KG1 (cell line): ENCODE results near the gene CRIP2.

Source experiments
- DNase-seq: peaks from one replicate; lab custom pipeline; 2025; lab: John Stamatoyannopoulos, UW

CRIP2 gene

DNA sequence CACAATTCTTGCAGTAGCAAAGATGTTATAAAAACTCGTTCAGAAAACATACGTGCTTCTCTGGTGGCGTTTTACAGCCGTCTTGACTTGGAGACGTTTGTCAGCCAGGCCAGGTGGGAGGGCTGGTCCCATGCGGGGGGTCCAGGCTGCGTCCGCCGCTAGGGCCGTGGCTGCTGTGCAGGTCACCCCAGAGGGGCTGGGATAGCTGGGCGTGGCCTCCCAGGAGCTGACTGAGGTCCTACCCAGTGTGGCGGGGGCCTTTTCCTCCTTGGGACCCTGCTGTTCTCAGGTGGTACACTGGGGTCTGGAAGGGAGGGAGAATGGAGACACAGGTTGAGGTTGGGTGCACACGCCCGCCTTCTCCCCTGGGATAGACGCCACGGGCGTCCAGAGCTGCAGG, 29.8 kb upstream of the CRIP2 start:
- DNase-seq, result no peak

DNA sequence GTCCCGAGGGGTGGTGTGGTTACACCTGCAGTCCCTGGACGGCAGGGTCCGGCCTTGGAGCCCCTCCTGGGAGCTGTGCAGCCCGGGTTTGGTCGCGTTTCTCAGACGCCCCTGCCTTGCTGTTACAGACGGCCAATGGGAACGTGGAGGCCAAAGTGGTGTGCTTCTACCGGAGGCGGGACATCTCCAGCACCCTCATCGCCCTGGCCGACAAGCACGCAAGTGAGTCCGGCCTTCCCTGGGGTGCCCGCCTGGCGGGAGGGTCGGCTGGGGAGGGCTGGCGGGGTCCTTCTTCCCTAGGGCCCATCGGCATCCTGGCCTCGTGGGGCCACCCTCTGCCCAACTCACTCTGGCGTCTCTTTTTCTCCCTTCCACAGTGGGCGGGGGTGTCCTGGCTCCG, 29.3 kb upstream of the CRIP2 start:
- DNase-seq, result no peak

DNA sequence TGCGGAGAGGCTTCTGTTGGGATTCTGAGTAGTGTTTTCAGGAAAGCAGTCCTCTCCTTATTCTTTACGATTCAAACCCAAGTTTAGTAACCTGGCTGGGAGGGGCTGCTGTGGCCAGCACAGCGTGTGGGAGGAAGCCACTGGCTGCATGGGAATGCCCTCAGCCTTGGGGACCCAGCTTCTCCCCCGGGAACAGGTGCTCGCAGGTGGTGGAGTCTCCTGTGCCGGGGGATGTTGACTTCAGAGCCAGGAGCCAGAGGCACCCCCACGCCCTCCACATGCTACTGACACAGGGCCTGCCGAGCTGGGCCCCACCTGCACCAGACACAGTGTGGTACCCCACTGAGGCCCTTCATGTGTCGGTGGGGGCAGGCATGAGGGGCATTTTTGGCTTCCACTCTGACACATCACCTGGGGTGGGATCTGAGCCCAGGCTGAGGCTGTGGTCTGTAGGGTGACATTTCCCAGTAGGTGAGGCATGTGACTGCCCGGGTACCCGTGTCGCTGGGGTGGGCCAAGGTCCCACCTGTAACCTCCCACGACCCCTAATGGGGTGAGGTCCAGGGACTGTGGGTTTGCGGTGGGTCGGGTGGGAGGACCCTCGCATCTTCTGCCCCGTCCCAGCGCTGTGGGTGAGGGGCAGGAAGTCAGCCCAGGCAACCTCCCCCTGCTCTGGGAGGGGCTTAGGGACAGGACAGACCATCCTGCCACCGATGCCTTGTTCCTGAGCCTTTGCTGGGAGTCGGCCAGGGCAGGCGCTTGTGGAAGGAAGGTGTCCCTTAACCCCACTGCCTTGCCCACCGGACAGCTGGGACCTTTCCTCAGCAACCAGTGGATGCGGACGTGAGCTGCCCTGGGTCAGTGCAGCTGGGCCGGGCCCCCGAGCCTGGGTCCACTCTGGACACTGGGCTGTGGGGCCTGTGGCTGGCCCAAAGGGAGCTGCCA, 28.4 kb upstream of the CRIP2 start:
- DNase-seq, result no peak

DNA sequence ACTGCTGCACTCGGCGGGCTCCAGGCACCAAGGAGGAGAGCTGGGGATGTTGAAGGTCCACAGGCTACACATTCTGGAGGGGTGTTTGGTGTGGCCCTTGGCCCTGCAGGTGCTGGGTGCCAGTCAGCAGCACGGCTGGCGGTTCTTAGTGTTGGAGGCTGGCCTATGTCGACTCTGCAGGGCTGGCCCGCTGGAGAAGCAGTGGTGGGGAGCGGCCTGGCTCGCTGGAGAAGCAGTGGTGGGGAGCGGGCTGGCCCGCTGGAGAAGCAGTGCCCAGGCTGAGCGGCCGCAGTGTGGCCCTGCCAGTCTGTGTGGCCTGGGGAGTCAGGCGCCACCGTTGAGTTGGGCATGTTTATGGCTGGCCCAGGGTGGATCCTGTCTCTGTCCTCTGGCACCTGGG, 27.6 kb upstream of the CRIP2 start:
- no peak for DNase-seq

DNA sequence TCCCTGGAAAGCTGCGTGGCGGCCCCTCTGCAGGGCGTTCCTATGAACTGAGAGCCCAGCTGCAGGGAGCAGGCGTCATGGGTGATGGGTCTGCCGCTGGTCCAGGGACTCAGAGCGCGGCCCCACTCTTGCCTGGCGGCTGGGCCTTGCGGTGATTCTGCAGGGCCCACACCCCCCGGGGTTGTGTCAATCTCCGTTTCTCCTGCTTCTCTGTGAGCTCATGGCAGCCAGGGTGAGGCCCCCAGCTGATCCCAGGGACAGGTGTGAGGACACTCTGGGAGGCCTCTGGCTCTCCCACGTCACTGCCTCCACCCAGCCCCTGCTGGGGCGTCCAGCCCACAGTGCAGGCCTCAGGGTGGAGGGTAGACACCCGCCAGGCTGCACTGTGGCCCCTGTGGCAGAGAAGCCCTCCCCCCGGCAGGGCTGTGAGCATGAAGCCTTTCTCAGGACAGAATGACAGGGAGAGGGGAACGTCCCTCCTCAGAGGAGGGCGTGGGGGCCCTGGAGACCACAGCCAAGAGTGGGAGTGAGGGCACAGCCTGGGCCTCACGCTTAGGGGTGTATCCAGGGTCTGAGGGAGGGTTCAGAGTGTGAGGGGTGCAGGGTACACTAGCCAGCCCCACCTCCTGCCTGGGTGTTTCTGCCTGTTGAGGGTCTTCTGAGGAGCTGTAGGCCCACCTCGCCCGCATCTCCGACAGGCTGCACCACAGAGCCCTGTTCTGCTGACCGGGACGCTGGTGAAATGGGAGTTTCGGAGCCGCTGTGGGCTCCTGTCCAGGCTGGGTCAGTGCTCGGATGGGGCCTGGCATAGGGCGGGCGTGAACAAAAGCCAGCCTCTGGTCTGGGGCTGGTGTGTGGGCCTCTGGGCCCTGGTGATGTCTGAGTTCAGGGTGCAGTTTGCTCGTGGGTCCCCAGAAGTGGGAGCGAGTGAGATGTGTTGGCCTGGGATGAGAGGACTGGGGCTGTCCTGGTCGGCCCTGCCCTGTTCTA, 26.7 kb upstream of the CRIP2 start:
- no peak for DNase-seq

DNA sequence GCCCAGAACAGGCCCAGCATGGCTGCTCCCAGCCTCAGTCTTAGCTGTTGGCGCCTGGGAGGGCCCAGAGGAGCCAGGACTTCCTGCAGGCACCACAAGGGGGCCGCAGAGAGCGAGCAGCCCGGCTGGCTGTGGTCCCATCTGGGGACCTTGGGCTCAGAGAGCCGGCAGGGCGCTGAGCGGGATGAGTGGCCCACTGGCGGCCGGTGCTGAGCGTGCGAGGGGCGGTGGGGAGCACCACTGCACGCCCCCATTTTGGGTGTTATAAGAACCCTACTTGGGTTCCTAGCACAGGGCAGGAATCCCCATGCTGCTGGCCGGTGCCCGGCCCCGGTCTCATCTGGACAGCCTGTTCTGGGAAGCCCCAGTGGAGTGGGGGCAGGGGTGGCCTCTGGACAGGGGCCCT, 25.9 kb upstream of the CRIP2 start:
- DNase-seq, result no peak

DNA sequence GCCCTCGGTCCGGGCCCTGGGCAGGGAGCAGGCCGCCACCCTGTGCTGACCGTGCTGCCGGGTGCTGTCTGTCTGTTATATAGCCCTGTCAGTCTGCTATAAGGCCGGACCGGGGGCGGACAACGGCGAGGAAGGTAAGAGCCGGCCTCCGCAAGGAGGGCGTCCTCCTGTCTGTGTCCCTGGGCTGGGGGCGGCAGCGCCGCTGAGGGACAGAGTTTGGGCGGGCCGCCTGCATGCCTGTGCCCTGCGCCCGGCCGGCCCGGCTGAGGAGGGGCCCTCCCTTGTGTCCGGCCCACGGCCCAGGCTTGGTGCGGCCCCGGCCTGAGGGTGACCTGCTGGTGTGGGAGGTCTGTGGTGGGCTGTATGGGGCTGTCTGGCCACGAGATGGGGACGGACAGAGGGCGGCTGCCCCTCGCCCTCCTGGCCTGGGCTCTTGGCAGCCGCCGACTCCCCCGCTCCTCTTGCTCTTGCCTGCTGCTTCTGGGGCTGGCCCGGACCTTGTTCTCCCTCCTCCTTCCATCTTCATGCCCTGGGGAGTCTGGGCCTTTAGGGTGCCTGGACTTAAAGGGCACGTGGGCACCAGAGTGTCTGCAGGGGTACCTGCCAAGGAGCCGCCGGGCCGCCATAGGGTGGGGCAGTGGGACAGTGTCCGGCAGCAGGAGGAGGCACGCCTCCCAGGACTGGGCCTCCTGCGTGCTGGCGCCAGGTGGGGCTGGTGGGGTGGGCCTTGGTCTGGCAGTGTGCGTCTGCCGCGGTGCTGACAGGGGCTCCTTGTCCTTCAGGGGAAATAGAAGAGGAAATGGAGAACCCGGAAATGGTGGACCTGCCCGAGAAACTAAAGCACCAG, 25.1 kb upstream of the CRIP2 start:
- no peak for DNase-seq

DNA sequence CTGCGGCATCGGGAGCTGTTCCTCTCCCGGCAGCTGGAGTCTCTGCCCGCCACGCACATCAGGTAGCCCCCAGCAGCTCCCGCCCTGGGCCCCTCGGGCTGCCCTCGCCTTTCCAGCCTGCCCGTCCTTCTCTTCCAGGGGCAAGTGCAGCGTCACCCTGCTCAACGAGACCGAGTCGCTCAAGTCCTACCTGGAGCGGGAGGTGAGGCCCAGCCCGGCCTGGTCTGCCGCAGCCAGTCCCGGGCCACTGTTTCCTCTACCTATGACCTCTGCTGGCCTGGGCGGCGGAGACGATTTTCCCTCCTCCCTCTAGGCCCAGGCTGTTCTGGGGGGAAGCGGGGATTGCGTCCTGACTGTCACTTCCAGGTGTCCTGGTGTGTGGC, 24.5 kb upstream of the CRIP2 start:
- no peak for DNase-seq

DNA sequence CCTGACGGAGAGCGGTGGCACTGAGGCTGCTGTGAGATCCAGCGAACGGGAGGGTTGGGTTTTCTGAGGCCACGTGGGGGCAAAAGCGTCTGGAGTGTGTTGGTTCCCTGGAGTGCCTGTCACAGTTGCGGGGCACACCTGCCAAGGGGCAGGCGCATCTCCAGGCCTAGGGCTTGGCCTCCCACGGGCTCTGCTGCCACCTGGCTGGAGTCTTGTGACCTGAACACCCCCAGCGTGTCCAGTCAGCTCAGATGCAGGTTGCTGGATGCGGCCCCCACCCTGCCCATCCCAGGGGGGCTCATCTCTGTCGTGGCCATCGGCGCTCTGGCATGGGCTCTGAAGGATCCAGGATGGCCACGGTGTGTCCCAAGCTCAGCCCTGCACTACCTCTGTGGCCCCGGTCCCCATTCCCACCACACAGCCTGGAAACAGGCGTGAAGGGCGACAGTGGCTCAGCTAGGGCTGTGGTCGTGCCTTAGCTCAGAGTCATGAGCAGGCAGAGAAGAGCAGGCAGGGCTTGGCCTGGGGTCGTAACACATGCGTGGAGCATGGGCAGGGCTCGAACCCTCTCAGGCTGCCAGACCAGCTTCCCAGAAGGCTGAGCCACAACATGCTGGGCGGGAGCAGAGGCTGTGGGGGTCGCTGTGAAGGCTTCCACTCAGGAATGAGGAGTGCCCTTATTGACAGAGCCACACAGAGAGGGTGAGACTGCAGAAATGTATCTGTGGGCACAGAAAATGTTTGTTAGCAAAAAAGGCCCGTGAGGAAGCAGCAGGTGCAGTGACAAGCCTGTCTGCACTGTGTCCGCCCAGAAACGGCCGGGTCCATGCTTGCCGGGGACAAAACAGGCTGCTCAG, 23.5 kb upstream of the CRIP2 start:
- no peak for DNase-seq

DNA sequence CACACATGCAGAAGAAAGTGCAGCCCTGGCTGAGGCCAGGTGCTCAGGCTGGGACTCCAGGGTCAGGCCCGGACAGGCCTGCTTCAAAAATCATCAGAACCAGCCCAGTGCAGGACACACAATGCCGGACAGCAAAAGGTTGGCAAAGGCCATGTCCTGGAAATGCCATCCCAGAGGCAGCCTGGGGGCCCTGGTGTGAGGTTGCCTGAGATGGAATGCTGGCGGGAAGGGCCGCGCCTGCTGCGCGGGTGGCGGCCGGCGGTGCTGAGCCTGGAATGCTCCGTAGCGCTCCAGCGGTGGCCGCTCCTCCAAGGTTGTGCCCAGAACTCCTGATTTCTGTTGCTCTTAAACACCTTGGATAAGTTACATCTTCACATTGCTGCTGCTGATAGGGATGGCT, 21.7 kb upstream of the CRIP2 start:
- DNase-seq, result no peak

DNA sequence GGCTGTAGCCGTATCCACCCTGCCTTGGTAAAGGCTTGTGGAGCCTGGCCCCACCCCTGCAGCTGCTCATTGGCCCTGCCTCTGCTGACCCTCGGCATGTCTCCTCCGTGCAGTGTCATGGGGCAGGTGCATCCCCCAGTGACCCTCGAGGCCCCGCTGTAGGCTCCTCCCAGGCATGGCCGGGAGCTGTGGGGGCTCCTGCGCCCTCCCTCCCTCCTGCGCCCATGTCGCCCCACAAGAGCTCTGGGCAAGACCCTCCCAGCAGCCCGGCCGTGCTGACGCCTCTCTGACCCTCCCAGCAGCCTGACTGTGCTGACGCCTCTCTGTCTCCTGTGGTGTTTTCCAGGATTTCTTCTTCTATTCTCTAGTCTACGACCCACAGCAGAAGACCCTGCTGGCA, 20.8 kb upstream of the CRIP2 start:
- no peak for DNase-seq

DNA sequence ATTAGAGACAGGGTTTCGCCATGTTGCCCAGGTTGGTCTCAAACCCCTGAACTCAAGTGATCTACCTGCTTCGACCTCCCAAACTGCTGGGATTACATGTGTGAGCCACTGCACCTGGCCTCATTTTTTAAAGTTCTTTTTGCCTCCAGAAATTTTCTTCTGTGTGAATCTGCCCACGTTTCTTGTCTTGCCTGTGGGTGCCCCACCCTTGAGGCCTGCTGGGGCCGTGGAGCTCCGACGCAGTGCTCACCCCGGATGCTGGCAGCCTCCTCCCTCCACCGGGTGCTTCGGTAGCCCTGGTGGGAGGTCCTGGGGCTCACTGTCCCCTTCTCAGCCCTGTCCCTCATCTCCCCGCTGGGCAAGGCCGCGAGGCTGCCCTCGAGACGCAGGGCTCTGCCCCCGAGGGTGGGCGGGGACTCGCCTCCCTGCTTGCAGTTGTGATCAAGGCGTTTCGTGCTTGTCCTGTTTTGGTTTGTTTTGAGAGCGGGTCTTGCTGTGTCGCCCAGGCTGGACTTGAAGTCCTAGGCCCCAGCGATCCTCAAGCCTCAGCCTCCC, 19.5 kb upstream of the CRIP2 start:
- no peak for DNase-seq

DNA sequence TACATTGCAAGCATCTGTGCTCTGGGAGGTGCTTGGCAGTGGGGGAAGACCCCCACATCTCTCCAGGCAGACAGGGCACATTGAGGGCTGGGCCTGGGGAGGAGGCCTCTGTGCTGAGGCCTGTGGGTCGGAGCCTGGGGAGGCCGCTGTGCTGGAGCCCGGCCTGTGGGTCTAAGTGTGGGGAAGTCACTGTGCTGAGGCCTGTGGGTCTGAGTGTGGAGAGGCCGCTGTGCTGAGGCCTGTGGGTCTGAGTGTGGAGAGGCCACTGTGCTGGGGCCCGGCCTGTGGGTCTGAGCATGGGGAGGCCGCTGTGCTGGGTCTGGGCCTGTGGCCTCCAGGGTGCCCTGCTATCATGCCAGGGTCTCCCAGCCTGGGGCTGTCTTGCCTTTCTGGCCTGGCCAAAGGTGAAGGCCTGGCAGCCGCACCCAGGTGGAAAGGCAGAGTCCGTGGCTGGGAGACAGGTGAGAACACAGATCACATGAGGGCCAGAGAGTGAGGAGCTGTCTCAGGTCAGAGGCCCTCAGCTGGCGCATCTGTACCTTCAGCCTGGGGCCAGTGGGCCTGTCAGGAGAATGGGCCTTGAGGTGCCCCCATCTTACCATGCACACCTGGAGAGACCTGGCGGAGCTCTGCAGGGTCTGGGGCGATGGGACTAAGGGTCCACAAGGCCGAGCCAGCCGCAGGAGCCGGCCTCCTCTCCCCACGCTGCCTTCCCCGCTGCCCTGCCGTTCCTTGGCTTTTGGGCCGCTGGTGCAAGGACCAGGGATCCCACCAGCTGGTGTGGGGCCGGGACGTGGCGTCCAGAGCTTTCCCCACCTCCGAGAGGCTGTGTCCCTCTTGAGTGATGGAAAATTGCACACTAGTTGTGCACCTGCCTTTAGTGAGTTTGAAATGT, 18.6 kb upstream of the CRIP2 start:
- DNase-seq, result no peak

DNA sequence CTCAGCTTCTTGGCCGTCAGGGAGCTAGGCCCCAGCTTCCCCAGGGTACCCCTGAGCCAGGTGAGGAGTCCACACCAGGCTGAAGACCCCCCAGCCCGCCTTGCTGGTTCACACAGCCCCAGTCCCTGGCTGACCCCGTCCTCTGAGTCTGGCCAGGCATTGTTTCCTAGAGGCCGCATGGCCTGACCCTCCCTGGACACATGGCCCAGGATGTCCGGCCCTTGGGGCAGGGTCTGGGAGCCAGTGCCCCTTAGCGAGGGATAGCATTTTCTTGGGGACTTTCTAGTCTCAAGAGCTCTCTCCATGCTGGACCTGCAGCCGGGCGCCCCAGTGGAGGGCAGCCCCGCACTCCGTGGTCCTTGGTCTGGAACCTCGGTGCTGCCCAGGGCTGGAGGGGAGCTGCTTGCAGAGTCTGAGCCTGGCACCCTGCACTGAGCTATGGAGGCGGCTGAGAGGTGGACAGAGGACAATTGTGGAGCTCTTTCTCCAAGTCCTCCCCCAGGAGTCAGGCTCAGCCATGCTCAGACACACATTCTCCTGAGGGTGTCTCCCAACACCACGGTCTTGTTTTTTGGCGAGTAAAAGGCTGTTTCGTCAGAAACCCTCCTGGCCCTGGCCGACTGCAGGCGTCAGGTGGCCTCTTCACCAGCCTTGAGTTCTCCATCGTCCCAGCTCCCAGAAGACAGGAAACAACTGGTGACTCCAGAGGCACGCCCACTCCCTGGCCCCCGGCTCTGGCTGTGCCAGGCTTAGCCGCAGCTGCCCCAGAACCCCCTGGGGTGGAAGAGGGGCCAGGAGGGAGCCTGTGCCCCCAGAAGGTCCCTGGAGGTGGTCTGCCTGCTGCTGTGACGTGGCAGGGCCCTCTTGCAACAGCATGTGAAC, 17.6 kb upstream of the CRIP2 start:
- DNase-seq, result no peak

DNA sequence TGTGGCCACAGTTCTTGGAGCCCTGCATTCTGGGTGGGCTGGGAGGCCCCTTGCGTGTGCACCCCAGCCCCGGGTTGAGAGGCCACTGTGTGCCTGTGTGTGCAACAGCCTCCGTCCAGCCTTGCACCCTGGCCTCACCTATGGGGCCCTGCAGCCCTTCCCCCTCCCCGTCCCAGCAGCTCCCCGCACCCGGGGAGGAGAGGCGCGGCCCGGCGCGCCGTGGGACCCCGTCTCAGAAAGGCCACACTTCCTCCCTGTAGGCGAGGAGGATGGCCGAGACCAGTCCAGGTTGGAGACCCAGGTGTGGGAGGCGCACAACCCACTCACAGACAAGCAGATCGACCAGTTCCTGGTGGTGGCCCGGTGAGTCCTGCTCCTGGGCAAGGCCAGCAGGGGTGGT, 16.6 kb upstream of the CRIP2 start:
- no peak for DNase-seq

DNA sequence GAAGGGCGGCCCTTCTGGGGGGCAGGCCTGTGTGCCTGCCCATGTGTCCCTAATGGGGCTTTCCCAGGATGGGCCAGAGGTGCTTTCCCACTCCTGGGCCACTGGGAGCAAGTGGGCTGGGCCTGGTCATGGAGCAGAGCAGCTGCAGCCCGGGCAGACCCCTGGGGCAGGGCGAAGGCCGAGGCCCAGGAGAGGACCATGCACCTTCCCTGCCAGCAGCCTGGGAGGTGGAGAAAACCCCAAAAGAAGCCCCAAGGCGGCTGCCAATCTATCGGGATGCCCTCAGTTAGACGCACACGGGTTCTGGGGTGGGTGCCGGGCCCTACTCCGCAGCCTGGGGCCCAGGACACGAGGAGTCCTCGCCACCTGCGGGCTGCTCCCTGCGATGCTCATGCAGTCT, 16.1 kb upstream of the CRIP2 start:
- DNase-seq, result no peak

DNA sequence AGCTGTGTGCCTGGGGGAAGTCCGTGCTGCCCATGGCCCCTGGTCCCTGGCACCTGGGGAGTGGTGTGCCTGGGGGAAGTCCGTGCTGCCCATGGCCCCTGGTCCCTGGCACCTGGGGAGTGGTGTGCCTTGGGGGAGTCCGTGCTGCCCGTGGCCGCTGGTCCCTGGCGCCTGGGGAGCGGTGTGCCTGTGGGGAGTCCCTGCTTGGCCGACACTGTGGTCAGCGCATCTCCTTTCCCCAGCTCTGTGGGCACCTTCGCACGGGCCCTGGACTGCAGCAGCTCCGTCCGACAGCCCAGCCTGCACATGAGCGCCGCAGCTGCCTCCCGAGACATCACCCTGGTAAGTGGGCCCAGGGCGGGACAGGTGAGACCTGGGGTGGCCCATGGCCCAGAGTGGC, 14.5 kb upstream of the CRIP2 start:
- DNase-seq, result no peak

DNA sequence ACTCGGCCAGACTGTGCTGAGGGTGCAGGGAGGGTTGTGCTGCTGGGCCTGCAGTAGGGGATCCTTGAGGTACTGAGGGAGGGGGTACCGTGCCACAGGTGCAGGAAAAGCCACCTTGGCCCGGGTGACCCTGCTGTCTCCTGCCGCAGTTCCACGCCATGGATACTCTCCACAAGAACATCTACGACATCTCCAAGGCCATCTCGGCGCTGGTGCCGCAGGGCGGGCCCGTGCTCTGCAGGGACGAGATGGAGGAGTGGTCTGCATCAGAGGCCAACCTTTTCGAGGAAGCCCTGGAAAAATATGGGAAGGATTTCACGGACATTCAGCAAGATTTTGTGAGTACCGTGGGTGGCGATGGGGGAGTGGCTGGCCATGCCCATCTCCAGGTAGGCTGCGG, 14.0 kb upstream of the CRIP2 start:
- no peak for DNase-seq

DNA sequence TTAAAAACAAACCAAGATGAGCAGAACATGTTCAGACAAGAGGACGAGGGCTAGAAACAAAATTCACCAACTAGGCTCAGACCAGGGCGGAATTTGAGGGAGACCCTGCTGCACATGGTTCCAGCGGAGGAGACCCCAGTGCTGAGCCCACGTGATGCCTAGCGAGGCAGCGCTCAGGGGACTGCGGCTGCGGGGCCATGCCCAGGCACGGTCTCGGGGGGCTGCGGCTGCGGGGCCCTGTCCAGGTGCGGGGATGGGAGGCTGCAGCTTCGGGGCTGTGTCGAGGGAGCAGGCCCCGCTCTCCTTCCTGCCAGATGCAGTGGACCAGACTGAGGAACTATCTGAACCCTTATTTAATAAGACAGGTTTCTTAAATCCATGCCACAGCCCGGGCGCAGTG, 12.7 kb upstream of the CRIP2 start:
- DNase-seq, result no peak
